Mucosa of stomach (tissue), 1 donor: Measurements from ENCODE around the gene GFPT1.

Experiments used
- H3K27me3 ChIP-seq: one replicate; pipeline ENCODE4 v1.7.0; 2013; ENCODE audit warnings: mild to moderate bottlenecking, low read length; ENCODE audit not compliant: control insufficient read depth, insufficient read depth
- H3K36me3 ChIP-seq: one replicate; pipeline ENCODE4 v1.7.0; 2013; ENCODE audit warnings: low read length; ENCODE audit not compliant: control insufficient read depth, insufficient read depth
- H3K4me1 ChIP-seq: one replicate; pipeline ENCODE4 v1.7.0; 2013; ENCODE audit warnings: mild to moderate bottlenecking, low read length; ENCODE audit not compliant: control insufficient read depth, insufficient read depth
- H3K4me3 ChIP-seq: one replicate; pipeline ENCODE4 v1.7.0; 2013; ENCODE audit warnings: low read length
- H3K9ac ChIP-seq: one replicate; pipeline ENCODE4 v1.7.0; 2013; ENCODE audit warnings: mild to moderate bottlenecking, low read length, moderate library complexity
- H3K9me3 ChIP-seq: one replicate; pipeline ENCODE4 v1.7.0; 2013; ENCODE audit warnings: mild to moderate bottlenecking, low read length, moderate library complexity; ENCODE audit not compliant: control insufficient read depth
- donor health status: Pancreatic carcinoma.

Gene GFPT1

GRCh38 chr2:69278366-69278765 lies 108.7 kb downstream of the GFPT1 start:
- H3K36me3 ChIP-seq: no peaks in the 10 kb centered on the region
- H3K9me3 ChIP-seq: no peaks in the 10 kb centered on the region
- no peaks in the 10 kb centered on the region for H3K27me3 ChIP-seq
- H3K4me3 ChIP-seq: no peak overlapping the region
- no peak overlapping the region for H3K9ac ChIP-seq
- H3K4me1 ChIP-seq: no peaks in the 10 kb centered on the region

- Histone ChIP-seq H3K27me3 (no peaks in the 10 kb centered on the region), H3K9ac (no peak overlapping the region), H3K9me3 (no peaks in the 10 kb centered on the region), H3K4me1 (peaks cover 4% of the 10 kb centered on the region), H3K4me3 (no peak overlapping the region), H3K36me3 (no peaks in the 10 kb centered on the region)
These were observed 111.5 kb downstream of the GFPT1 start for GRCh38 chr2:69275490-69275889.

GRCh38 chr2:69272803-69273471 lies 114.1 kb downstream of the GFPT1 start:
- no peaks in the 10 kb centered on the region for H3K36me3 ChIP-seq
- H3K9ac ChIP-seq: no peak overlapping the region
- H3K9me3 ChIP-seq: no peaks in the 10 kb centered on the region
- no peaks in the 10 kb centered on the region for H3K27me3 ChIP-seq
- no peak overlapping the region for H3K4me3 ChIP-seq
- H3K4me1 ChIP-seq: peaks cover 4% of the 10 kb centered on the region

- Histone ChIP-seq H3K4me1 (peaks cover 4% of the 10 kb centered on the region), H3K9me3 (no peaks in the 10 kb centered on the region), H3K36me3 (no peaks in the 10 kb centered on the region), H3K4me3 (no peak overlapping the region), H3K27me3 (no peaks in the 10 kb centered on the region), H3K9ac (no peak overlapping the region)
These were observed 115.2 kb downstream of the GFPT1 start for GRCh38 chr2:69271831-69272257.
